H9 (cell line): ENCODE results near the gene ACKR4. TPM values are rescaled to one million over a fixed set of nuclear protein-coding genes. Genes with fewer than 3 reads are reported as not detected.
A peak's percentile ranks its signal among the peaks of the same experiment; 100 is the strongest.
"Not testable (repeated sequence)": the region's sequence is repeated elsewhere in the genome, so short reads cannot be mapped to it uniquely, and the experiment has no call there.

Experiments used
- DNase-seq: peaks from one replicate; pipeline ENCODE4 v3.0.0-alpha.2; 2017
- H2AFZ ChIP-seq: one replicate; pipeline ENCODE4 v1.6.1; 2013; ENCODE audit warnings: mild to moderate bottlenecking, low read length, control low read depth, moderate library complexity
- H2AK5ac ChIP-seq: 2 replicates; pipeline ENCODE4 v1.6.1; 2013; ENCODE audit warnings: low read length, control low read depth, mixed read lengths; ENCODE audit not compliant: insufficient read length
- H2BK120ac ChIP-seq: one replicate; pipeline ENCODE4 v1.6.1; 2013; ENCODE audit warnings: low read depth, mild to moderate bottlenecking, low read length, control low read depth, inconsistent platforms; ENCODE audit not compliant: poor library complexity, severe bottlenecking
- H2BK12ac ChIP-seq: 2 replicates; pipeline ENCODE4 v1.6.1; 2013; ENCODE audit warnings: low read length, control low read depth, mixed read lengths, low read depth; ENCODE audit not compliant: insufficient read length
- H2BK15ac ChIP-seq: 2 replicates; pipeline ENCODE4 v1.6.1; 2013; ENCODE audit warnings: low read depth, low read length, control low read depth
- H2BK20ac ChIP-seq: one replicate; pipeline ENCODE4 v1.6.1; 2013; ENCODE audit warnings: low read depth, mild to moderate bottlenecking, low read length, control low read depth, inconsistent platforms; ENCODE audit not compliant: poor library complexity, severe bottlenecking
- H2BK5ac ChIP-seq: 2 replicates; pipeline ENCODE4 v1.6.1; 2013; ENCODE audit warnings: low read length, control low read depth, mixed read lengths; ENCODE audit not compliant: insufficient read length
- H3K14ac ChIP-seq: 2 replicates; pipeline ENCODE4 v1.6.1; 2013; ENCODE audit warnings: low read length, control low read depth; ENCODE audit not compliant: insufficient read depth
- H3K18ac ChIP-seq: 2 replicates; pipeline ENCODE4 v1.6.1; 2013; ENCODE audit warnings: low read depth, mild to moderate bottlenecking, mixed read lengths, low read length, control low read depth; ENCODE audit not compliant: insufficient read length
- H3K23ac ChIP-seq: 2 replicates; pipeline ENCODE4 v1.6.1; 2013; ENCODE audit warnings: low read length, control low read depth, mixed read lengths, low read depth; ENCODE audit not compliant: insufficient read length
- H3K23me2 ChIP-seq: 2 replicates; pipeline ENCODE4 v1.6.1; 2013; ENCODE audit warnings: low read depth, mild to moderate bottlenecking, mixed read lengths, low read length, control low read depth; ENCODE audit not compliant: insufficient read length, poor library complexity, severe bottlenecking
- H3K27ac ChIP-seq: 2 replicates; pipeline ENCODE4 v1.5.1; 2013; ENCODE audit warnings: low read length, control low read depth, mixed read lengths, low read depth; ENCODE audit not compliant: insufficient read length
- H3K27me3 ChIP-seq: 2 replicates; pipeline ENCODE4 v1.6.1; 2013; ENCODE audit warnings: low read length, control low read depth, inconsistent platforms; ENCODE audit not compliant: insufficient read depth
- H3K4ac ChIP-seq: 2 replicates; pipeline ENCODE4 v1.6.1; 2013; ENCODE audit warnings: low read depth, mild to moderate bottlenecking, control low read depth, inconsistent platforms, low read length, moderate library complexity
- H3K4me1 ChIP-seq: 2 replicates; pipeline ENCODE4 v1.6.1; 2013; ENCODE audit warnings: low read length, control low read depth, inconsistent platforms; ENCODE audit not compliant: insufficient read depth
- H3K4me2 ChIP-seq: 2 replicates; pipeline ENCODE4 v1.6.1; 2013; ENCODE audit warnings: low read length, control low read depth, mixed read lengths; ENCODE audit not compliant: insufficient read length, insufficient read depth
- H3K56ac ChIP-seq: 2 replicates; pipeline ENCODE4 v1.6.1; 2013; ENCODE audit warnings: low read depth, mild to moderate bottlenecking, mixed read lengths, low read length, control low read depth; ENCODE audit not compliant: insufficient read length
- H3K79me1 ChIP-seq: 2 replicates; pipeline ENCODE4 v1.6.1; 2013; ENCODE audit warnings: low read depth, mild to moderate bottlenecking, moderate library complexity, low read length, control low read depth, inconsistent platforms; ENCODE audit not compliant: insufficient read depth, poor library complexity, severe bottlenecking
- H3K79me2 ChIP-seq: 2 replicates; pipeline ENCODE4 v1.6.1; 2013; ENCODE audit warnings: low read length, control low read depth, inconsistent platforms; ENCODE audit not compliant: insufficient read depth
- H3K9ac ChIP-seq: 2 replicates; pipeline ENCODE4 v1.6.1; 2013; ENCODE audit warnings: low read length, control low read depth, mixed read lengths; ENCODE audit not compliant: insufficient read length; ENCODE audit errors: extremely low read depth
- H3K9me3 ChIP-seq: one replicate; pipeline ENCODE4 v1.6.1; 2013; ENCODE audit warnings: low read depth, low read length, inconsistent platforms; ENCODE audit not compliant: control insufficient read depth
- H3T11ph ChIP-seq: one replicate; pipeline ENCODE4 v1.6.1; 2013; ENCODE audit warnings: mild to moderate bottlenecking, low read length, control low read depth, inconsistent platforms
- H4K20me1 ChIP-seq: one replicate; pipeline ENCODE4 v1.6.1; 2013; ENCODE audit not compliant: control insufficient read depth, insufficient read length, insufficient read depth
- H4K5ac ChIP-seq: 2 replicates; pipeline ENCODE4 v1.6.1; 2013; ENCODE audit warnings: low read depth, mild to moderate bottlenecking, mixed read lengths, low read length, control low read depth; ENCODE audit not compliant: insufficient read length
- H4K8ac ChIP-seq: replicated peaks from 2 replicates; pipeline ENCODE4 v1.6.1; 2013; ENCODE audit warnings: low read length, control low read depth, mixed read lengths, low read depth; ENCODE audit not compliant: insufficient read length
- H4K91ac ChIP-seq: 2 replicates; pipeline ENCODE4 v1.6.1; 2013; ENCODE audit warnings: low read depth, mild to moderate bottlenecking, moderate library complexity, mixed read lengths, low read length, control low read depth; ENCODE audit not compliant: insufficient read length
- H3K27ac Mint-ChIP-seq, 3 experiments: 2 replicates in 2 of 3; 3 replicates in 1 of 3; pipeline ENCODE4 v1.8.0; 2020 to 2021; ENCODE audit warnings: mixed read lengths in 3 of 3, mild to moderate bottlenecking in 1 of 3, moderate library complexity in 1 of 3
- H3K27me3 Mint-ChIP-seq: 2 replicates; pipeline ENCODE4 v1.8.0; 2021; ENCODE audit warnings: low read depth, mild to moderate bottlenecking, moderate library complexity, mixed read lengths
- H3K36me3 Mint-ChIP-seq, 3 experiments: 2 replicates in 2 of 3; 3 replicates in 1 of 3; pipeline ENCODE4 v1.8.0; 2020 to 2021; ENCODE audit warnings: low read depth in 3 of 3, mixed read lengths in 3 of 3; ENCODE audit not compliant: insufficient read depth in 1 of 3
- H3K4me1 Mint-ChIP-seq, 2 experiments: 2 replicates each; pipeline ENCODE4 v1.8.0; 2020; ENCODE audit warnings: mixed read lengths in 2 of 2
- H3K4me3 Mint-ChIP-seq, 2 experiments: 2 replicates in 1 of 2; 3 replicates in 1 of 2; pipeline ENCODE4 v1.8.0; 2020 to 2021; ENCODE audit warnings: mild to moderate bottlenecking in 2 of 2, mixed read lengths in 2 of 2, moderate library complexity in 1 of 2
- H3K9me3 Mint-ChIP-seq, 2 experiments: 2 replicates in 1 of 2; 3 replicates in 1 of 2; pipeline ENCODE4 v1.8.0; 2020; ENCODE audit warnings: mild to moderate bottlenecking in 2 of 2, mixed read lengths in 2 of 2, moderate library complexity in 1 of 2
- CTCF ChIP-seq: fragments of 200-600 bp; sonication (generic); conservative IDR thresholded peaks from 3 replicates; pipeline ENCODE4 v1.8.0; 2021; ENCODE audit warnings: antibody characterized with exemption, mild to moderate bottlenecking
- whole genome bisulfite sequencing: extraction: QIAGEN DNeasy Blood & Tissue Kit; methylation state at CpG from one replicate; pipeline ENCODE4 v1.1.7; 2013; ENCODE audit warnings: missing lambda C conversion rate, low lambda C conversion rate, mixed read lengths; ENCODE audit not compliant: insufficient read length; ENCODE audit errors: extremely low coverage; 5-methylcytosine and 5-hydroxymethylcytosine counted together
- total RNA-seq: library from RNA; stranded (reverse); gene quantifications from 2 replicates; pipeline ENCODE4 v1.2.1, GENCODE V29; 2021

Gene ACKR4
- total RNA-seq, 1 experiment from 2014 or later: not detected

GRCh38 chr3:132606085-132606484, 9.0 kb downstream of the ACKR4 start:
- Histone ChIP-seq H4K20me1 (no peaks in the 10 kb centered on the region), H3K79me1 (no peaks in the 10 kb centered on the region), H2AK5ac (no peak overlapping the region), H4K8ac (no peak overlapping the region), H4K91ac (no peak overlapping the region), H2BK5ac (no peak overlapping the region), H2AFZ (no peak overlapping the region), H3K14ac (no peak overlapping the region), H2BK15ac (no peak overlapping the region), H3K27me3 (no peaks in the 10 kb centered on the region), H3K79me2 (no peaks in the 10 kb centered on the region), H3T11ph (no peak overlapping the region), H3K9me3 (no peaks in the 10 kb centered on the region), H3K23me2 (no peaks in the 10 kb centered on the region), H3K18ac (no peak overlapping the region), H2BK120ac (no peak overlapping the region), H3K27ac (no peak overlapping the region), H2BK20ac (no peak overlapping the region), H3K23ac (no peak overlapping the region), H3K4ac (no peak overlapping the region), H4K5ac (no peak overlapping the region), H3K9ac (no peak overlapping the region), H3K4me2 (no peak overlapping the region), H3K4me1 (no peaks in the 10 kb centered on the region; the same call in 1 of the 2 replicates), H3K56ac (no peak overlapping the region), H2BK12ac (no peak overlapping the region)
- no CpG with 5 or more reads among the region's 1 CpG for WGBS
- no peak overlapping the region for H3K4me3 Mint-ChIP-seq
- H3K27ac Mint-ChIP-seq: peak overlapping the region in 1 of 3 experiments; percentile 71; a peak in 2 of 7 replicates
- no peak for DNase-seq
- peaks cover 4 to 25% (median 9%) of the 10 kb centered on the region in 3 experiments; a peak in 6 of 7 replicates for H3K36me3 Mint-ChIP-seq
- TF ChIP-seq CTCF: no peak
- H3K9me3 Mint-ChIP-seq: no peaks in the 10 kb centered on the region
- peaks cover 17% of the 10 kb centered on the region in 2 experiments for H3K4me1 Mint-ChIP-seq
- H3K27me3 Mint-ChIP-seq: no peaks in the 10 kb centered on the region

- H4K5ac ChIP-seq, H3K23ac ChIP-seq, H3K4me3 Mint-ChIP-seq, H3K4me1 ChIP-seq, H2AFZ ChIP-seq, H3K9me3 Mint-ChIP-seq, H3T11ph ChIP-seq, H3K9ac ChIP-seq, H3K56ac ChIP-seq, H2BK12ac ChIP-seq, H2BK120ac ChIP-seq, H3K14ac ChIP-seq, H3K4me2 ChIP-seq, H3K79me1 ChIP-seq, H2BK5ac ChIP-seq, H4K20me1 ChIP-seq, H3K23me2 ChIP-seq, H3K18ac ChIP-seq, H3K27me3 ChIP-seq, H4K8ac ChIP-seq, H2BK20ac ChIP-seq, H3K79me2 ChIP-seq, H3K27ac ChIP-seq, H3K9me3 ChIP-seq, H3K4ac ChIP-seq, H2AK5ac ChIP-seq, H2BK15ac ChIP-seq, H4K91ac ChIP-seq, H3K27me3 Mint-ChIP-seq: not testable (repeated sequence)
- Mint-ChIP-seq H3K27ac (peak overlapping the region in 2 of 3 experiments; percentile 59 to 79; a peak in 3 of 7 replicates), H3K4me1 (peaks cover 17% of the 10 kb centered on the region in 2 experiments), H3K36me3 (peaks cover 7 to 25% (median 9%) of the 10 kb centered on the region in 3 experiments; a peak in 6 of 7 replicates)
- WGBS: no CpG with 5 or more reads among the region's 8 CpGs
- peak; percentile 58 for DNase-seq
Observed at GRCh38 chr3:132606620-132607019, 9.6 kb downstream of the ACKR4 start.
